WTC11 (cell line): ENCODE data around the gene OGFOD2. TPM values are rescaled to one million over a fixed set of nuclear protein-coding genes. Genes with fewer than 3 reads are reported as not detected.

ENCODE experiments used
- ATAC-seq: fragments of 200-7000 bp; cut with Tn5 transposase; 2 replicates; pipeline ENCODE4 v1.10.0; 2021; ENCODE audit warnings: mild to moderate bottlenecking, moderate library complexity
- CTCF ChIA-PET: fragments of 300-600 bp; sonication (Branson Sonifier 250); formaldehyde crosslinking; loops from one replicate; lab custom pipeline; 2021; ENCODE audit warnings: antibody characterized with exemption; lab: Charles Lee
- POLR2A ChIA-PET: fragments of 350-600 bp; sonication (Branson Sonifier 250); formaldehyde crosslinking; loops from one replicate; lab custom pipeline; 2021; ENCODE audit warnings: antibody characterized with exemption; lab: Charles Lee
- DNase-seq: peaks from one replicate; pipeline ENCODE4 v3.0.0; 2021; ENCODE audit warnings: low spot score
- H3K27ac Mint-ChIP-seq: 2 replicates; pipeline ENCODE4 v1.8.0; 2021; ENCODE audit warnings: mixed read lengths
- H3K27me3 Mint-ChIP-seq: 2 replicates; pipeline ENCODE4 v1.8.0; 2021; ENCODE audit warnings: low read depth, mild to moderate bottlenecking, moderate library complexity, mixed read lengths
- H3K36me3 Mint-ChIP-seq: 2 replicates; pipeline ENCODE4 v1.8.0; 2021; ENCODE audit warnings: mixed read lengths
- H3K4me1 Mint-ChIP-seq: 2 replicates; pipeline ENCODE4 v1.8.0; 2022; ENCODE audit warnings: mixed read lengths
- H3K4me3 Mint-ChIP-seq: 2 replicates; pipeline ENCODE4 v1.8.0; 2021; ENCODE audit warnings: mild to moderate bottlenecking, moderate library complexity, mixed read lengths
- H3K9me3 Mint-ChIP-seq: 2 replicates; pipeline ENCODE4 v1.8.0; 2021; ENCODE audit warnings: mixed read lengths
- AFF4 ChIP-seq: sonication (generic); formaldehyde crosslinking; IDR thresholded peaks from 2 replicates; pipeline ENCODE4 v1.8.1; 2023; ENCODE audit warnings: mild to moderate bottlenecking, missing genetic modification reagents, borderline replicate concordance
- AR ChIP-seq: fragments of 250-450 bp; sonication (Bioruptor Pico); IDR thresholded peaks from 2 replicates; pipeline ENCODE4 v1.9.0; 2021; ENCODE audit warnings: mild to moderate bottlenecking
- ARID4B ChIP-seq: sonication (generic); formaldehyde crosslinking; IDR thresholded peaks from 2 replicates; pipeline ENCODE4 v1.8.0; 2023; ENCODE audit warnings: missing genetic modification reagents, mild to moderate bottlenecking, borderline replicate concordance
- ATF6 ChIP-seq: sonication (generic); formaldehyde crosslinking; IDR thresholded peaks from 2 replicates; pipeline ENCODE4 v1.8.1; 2023; ENCODE audit warnings: mild to moderate bottlenecking, missing genetic modification reagents
- CBFB ChIP-seq: sonication (generic); formaldehyde crosslinking; IDR thresholded peaks from 2 replicates; pipeline ENCODE4 v1.8.1; 2022; ENCODE audit warnings: mild to moderate bottlenecking, low read depth, missing genetic modification reagents
- E2F5 ChIP-seq: sonication (generic); formaldehyde crosslinking; IDR thresholded peaks from 2 replicates; pipeline ENCODE4 v1.8.1; 2022; ENCODE audit warnings: mild to moderate bottlenecking, moderate library complexity, missing genetic modification reagents
- ELF4 ChIP-seq: sonication (generic); formaldehyde crosslinking; IDR thresholded peaks from 2 replicates; pipeline ENCODE4 v1.8.1; 2022; ENCODE audit warnings: low read depth, mild to moderate bottlenecking, moderate library complexity, missing genetic modification reagents
- IRF2 ChIP-seq: sonication (generic); formaldehyde crosslinking; IDR thresholded peaks from 2 replicates; pipeline ENCODE4 v1.8.0; 2022; ENCODE audit warnings: low read depth, missing genetic modification reagents, borderline replicate concordance
- KAT7 ChIP-seq: sonication (generic); formaldehyde crosslinking; IDR thresholded peaks from 2 replicates; pipeline ENCODE4 v1.8.1; 2023; ENCODE audit warnings: missing genetic modification reagents, mild to moderate bottlenecking, borderline replicate concordance
- MXD4 ChIP-seq: fragments of 250-450 bp; sonication (Bioruptor Pico); IDR thresholded peaks from 2 replicates; pipeline ENCODE4 v1.8.0; 2021; ENCODE audit warnings: mild to moderate bottlenecking, moderate library complexity, borderline replicate concordance
- NFATC4 ChIP-seq: fragments of 250-450 bp; sonication (Bioruptor Pico); IDR thresholded peaks from 2 replicates; pipeline ENCODE4 v1.9.0; 2021; ENCODE audit warnings: mild to moderate bottlenecking
- NR3C1 ChIP-seq: sonication (generic); formaldehyde crosslinking; conservative IDR thresholded peaks from 2 replicates; pipeline ENCODE4 v1.8.1; 2023; ENCODE audit warnings: low read depth, mild to moderate bottlenecking, missing genetic modification reagents
- RELA ChIP-seq: sonication (generic); formaldehyde crosslinking; IDR thresholded peaks from 2 replicates; pipeline ENCODE4 v1.8.1; 2022; ENCODE audit warnings: missing genetic modification reagents, mild to moderate bottlenecking, borderline replicate concordance
- SMAD4 ChIP-seq: sonication (generic); formaldehyde crosslinking; IDR thresholded peaks from 2 replicates; pipeline ENCODE4 v1.8.0; 2022; ENCODE audit warnings: mild to moderate bottlenecking, missing genetic modification reagents
- TCF7 ChIP-seq: sonication (generic); formaldehyde crosslinking; IDR thresholded peaks from 2 replicates; pipeline ENCODE4 v1.8.0; 2022; ENCODE audit warnings: mild to moderate bottlenecking, low read depth, missing genetic modification reagents, moderate library complexity
- TP53 ChIP-seq: sonication (generic); formaldehyde crosslinking; IDR thresholded peaks from 2 replicates; pipeline ENCODE4 v1.8.1; 2023; ENCODE audit warnings: mild to moderate bottlenecking, missing genetic modification reagents
- ZNF317 ChIP-seq: sonication (generic); formaldehyde crosslinking; IDR thresholded peaks from 2 replicates; pipeline ENCODE4 v1.8.1; 2023; ENCODE audit warnings: low read depth, mild to moderate bottlenecking, moderate library complexity, missing genetic modification reagents, borderline replicate concordance
- ZNF396 ChIP-seq: fragments of 250-450 bp; sonication (Bioruptor Pico); IDR thresholded peaks from 2 replicates; pipeline ENCODE4 v1.8.0; 2021; ENCODE audit warnings: mild to moderate bottlenecking, moderate library complexity, borderline replicate concordance
- total RNA-seq: library from RNA; stranded (reverse); gene quantifications from 3 replicates; pipeline ENCODE4 v1.2.3, GENCODE V29; 2021

The OGFOD2 gene
- total RNA-seq, 1 experiment from 2014 or later = 28.1 TPM

- TF ChIP-seq AFF4 (CRISPR knock-in tag) (no peak), ARID4B (no peak), NR3C1 (CRISPR knock-in tag) (no peak), E2F5 (no peak), ZNF317 (no peak), NFATC4 (CRISPR knock-in tag) (no peak), TCF7 (no peak)
- TF ChIP-seq, all 79 proteins: peak for 0
Observed at GRCh38 chr12:122943196-122943595, 31.8 kb upstream of the OGFOD2 start (continued).

GRCh38 chr12:122944605-122945592, 30.1 kb upstream of the OGFOD2 start:
- Mint-ChIP-seq H3K4me1 (no peaks in the 10 kb centered on the region), H3K4me3 (no peak overlapping the region), H3K9me3 (no peaks in the 10 kb centered on the region), H3K27ac (no peak overlapping the region), H3K36me3 (no peaks in the 10 kb centered on the region), H3K27me3 (no peaks in the 10 kb centered on the region)
- ATAC-seq = no peak
- no peak for TF ChIP-seq ZNF396 (CRISPR knock-in tag)
- no peak for TF ChIP-seq IRF2 (CRISPR knock-in tag)
- no peak for TF ChIP-seq CBFB (CRISPR knock-in tag)
- TF ChIP-seq TP53 (CRISPR knock-in tag) = no peak
- no peak for TF ChIP-seq AR (CRISPR knock-in tag)
- no peak for TF ChIP-seq ELF4
- TF ChIP-seq MXD4 (CRISPR knock-in tag) = no peak
- no peak for TF ChIP-seq KAT7
- no peak for TF ChIP-seq SMAD4
- TF ChIP-seq ATF6 (CRISPR knock-in tag) = no peak
- TF ChIP-seq RELA (CRISPR knock-in tag) = no peak
- ChIA-PET CTCF (interaction anchor here (1.5 to 1.6 kb wide), 2 partner anchors 77 to 84 kb away, joined by 6 to 7 read pairs; no protein-coding TSS in a partner anchor), POLR2A (interaction anchor here (0.6 kb wide), 1 partner anchor 173 kb away, joined by 7 read pairs; no protein-coding TSS in a partner anchor)
- no peak for DNase-seq
